ENCODE measurements around the gene PUS10.
"Not testable (repeated sequence)": the region's sequence is repeated elsewhere in the genome, so short reads cannot be mapped to it uniquely, and the experiment has no call there.

The PUS10 gene

GRCh38 chr2:61009355-61009754 lies 8.7 kb downstream of the PUS10 start:
- DNase-seq = no peak

GRCh38 chr2:61006486-61007105 lies 11.5 kb downstream of the PUS10 start:
- DNase-seq = no peak

GRCh38 chr2:61005736-61006135 lies 12.3 kb downstream of the PUS10 start:
- no peak for DNase-seq

GRCh38 chr2:60998628-60999545 lies 19.2 kb downstream of the PUS10 start:
- peak; percentile 22 for DNase-seq

- DNase-seq = no peak
These were observed 23.9 kb downstream of the PUS10 start for GRCh38 chr2:60994131-60994530.

- no peak for DNase-seq
These were observed 25.1 kb downstream of the PUS10 start for GRCh38 chr2:60992985-60993392.

GRCh38 chr2:60991644-60992043 lies 26.4 kb downstream of the PUS10 start:
- DNase-seq = no peak

GRCh38 chr2:60989259-60989658 lies 28.8 kb downstream of the PUS10 start:
- DNase-seq = no peak

- not testable (repeated sequence) for DNase-seq
These were observed 30.4 kb downstream of the PUS10 start for GRCh38 chr2:60987656-60988055.

GRCh38 chr2:60987041-60987440 lies 31.0 kb downstream of the PUS10 start:
- DNase-seq = no peak

- DNase-seq = no peak
These were observed 33.3 kb downstream of the PUS10 start for GRCh38 chr2:60984720-60985119.

GRCh38 chr2:60982066-60982465 lies 36.0 kb downstream of the PUS10 start:
- DNase-seq = not testable (repeated sequence)

- no peak for DNase-seq
These were observed 37.8 kb downstream of the PUS10 start for GRCh38 chr2:60980071-60980815.

- no peak for DNase-seq
These were observed 38.8 kb downstream of the PUS10 start for GRCh38 chr2:60979231-60979630.

GRCh38 chr2:60977562-60977895 lies 40.5 kb downstream of the PUS10 start:
- DNase-seq = no peak

GRCh38 chr2:60976875-60977561 lies 41.0 kb downstream of the PUS10 start:
- no peak for DNase-seq

GRCh38 chr2:60976256-60976850 lies 41.7 kb downstream of the PUS10 start:
- DNase-seq = no peak

GRCh38 chr2:60974652-60975051 lies 43.4 kb downstream of the PUS10 start:
- no peak for DNase-seq

GRCh38 chr2:60973705-60974104 lies 44.4 kb downstream of the PUS10 start:
- no peak for DNase-seq

GRCh38 chr2:60972889-60973656 lies 45.0 kb downstream of the PUS10 start:
- no peak for DNase-seq

GRCh38 chr2:60966507-60967405 lies 51.3 kb downstream of the PUS10 start:
- DNase-seq = no peak
